HL-60 (cell line): ENCODE measurements around the gene WDR77.
A peak's percentile ranks its signal among the peaks of the same experiment; 100 is the strongest.

Source experiments
- DNase-seq, 2 experiments: peaks; one replicate each; pipeline ENCODE4 v3.0.0-alpha.2; 2010 to 2020; ENCODE audit warnings: low read depth in 1 of 2, low spot score in 1 of 2
- H3K27ac ChIP-seq: fragments of 250-450 bp; sonication (Bioruptor Pico); replicated peaks from 2 replicates; pipeline ENCODE4 v1.5.1; 2020; ENCODE audit warnings: mild to moderate bottlenecking, moderate library complexity
- H3K27me3 ChIP-seq: fragments of 250-450 bp; sonication (Bioruptor Pico); 2 replicates; pipeline ENCODE4 v1.5.1; 2021; ENCODE audit warnings: mild to moderate bottlenecking, moderate library complexity; ENCODE audit not compliant: insufficient read depth, poor library complexity, severe bottlenecking
- H3K4me3 ChIP-seq: replicated peaks from 2 replicates; pipeline ENCODE4 v1.5.1; 2011; ENCODE audit warnings: mild to moderate bottlenecking, control low read depth, low read length; ENCODE audit not compliant: insufficient read depth
- CTCF ChIP-seq: IDR thresholded peaks from one replicate; pipeline ENCODE4 v1.5.1; 2011; ENCODE audit warnings: low read length, control low read depth, inconsistent platforms; ENCODE audit not compliant: insufficient read depth
- GABPA ChIP-seq: IDR thresholded peaks from 2 replicates; pipeline ENCODE4 v1.6.1; 2012; ENCODE audit warnings: low read depth
- POLR2AphosphoS5 ChIP-seq: IDR thresholded peaks from 2 replicates; pipeline ENCODE4 v1.6.1; 2012; ENCODE audit warnings: low read depth
- REST ChIP-seq: IDR thresholded peaks from 2 replicates; pipeline ENCODE4 v1.6.1; 2012; ENCODE audit warnings: low read depth; ENCODE audit not compliant: insufficient replicate concordance
- SPI1 ChIP-seq: IDR thresholded peaks from 2 replicates; pipeline ENCODE4 v1.6.1; 2012; ENCODE audit warnings: low read depth, mild to moderate bottlenecking, borderline replicate concordance

Gene WDR77

GRCh38 chr1:111424281-111424680 is 24.8 kb downstream of the WDR77 start:
- Histone ChIP-seq H3K27me3 (no peaks in the 10 kb centered on the region), H3K27ac (no peak overlapping the region), H3K4me3 (no peak overlapping the region)
- no peak for DNase-seq
- TF ChIP-seq POLR2AphosphoS5 (no peak), GABPA (no peak), SPI1 (no peak), CTCF (no peak), REST (no peak)

- H3K27me3 ChIP-seq, result no peaks in the 10 kb centered on the region
- TF ChIP-seq POLR2AphosphoS5, result no peak
- TF ChIP-seq CTCF, result no peak
- no peak for TF ChIP-seq GABPA
- no peak for TF ChIP-seq REST
- no peak for TF ChIP-seq SPI1
- H3K27ac ChIP-seq, result no peak overlapping the region
- DNase-seq, result peak; percentile 29 to 39
- H3K4me3 ChIP-seq, result no peak overlapping the region
These were observed 26.3 kb downstream of the WDR77 start for GRCh38 chr1:111422546-111423391.

GRCh38 chr1:111420377-111420776 is 28.7 kb downstream of the WDR77 start:
- H3K4me3 ChIP-seq, result no peak overlapping the region
- H3K27ac ChIP-seq, result no peak overlapping the region
- no peak for DNase-seq
- no peak for TF ChIP-seq SPI1
- TF ChIP-seq POLR2AphosphoS5, result no peak
- TF ChIP-seq CTCF, result no peak
- TF ChIP-seq GABPA, result no peak
- TF ChIP-seq REST, result no peak
- no peaks in the 10 kb centered on the region for H3K27me3 ChIP-seq
